ENCODE results near the gene CDC45. TPM values are rescaled to one million over a fixed set of nuclear protein-coding genes. Genes with fewer than 3 reads are reported as not detected.
"Not testable (repeated sequence)": the region's sequence is repeated elsewhere in the genome, so short reads cannot be mapped to it uniquely, and the experiment has no call there.

CDC45 gene
- total RNA-seq, 4 donors from 2014 or later, result 3.4 to 16.7 (median 9.1) TPM

DNA sequence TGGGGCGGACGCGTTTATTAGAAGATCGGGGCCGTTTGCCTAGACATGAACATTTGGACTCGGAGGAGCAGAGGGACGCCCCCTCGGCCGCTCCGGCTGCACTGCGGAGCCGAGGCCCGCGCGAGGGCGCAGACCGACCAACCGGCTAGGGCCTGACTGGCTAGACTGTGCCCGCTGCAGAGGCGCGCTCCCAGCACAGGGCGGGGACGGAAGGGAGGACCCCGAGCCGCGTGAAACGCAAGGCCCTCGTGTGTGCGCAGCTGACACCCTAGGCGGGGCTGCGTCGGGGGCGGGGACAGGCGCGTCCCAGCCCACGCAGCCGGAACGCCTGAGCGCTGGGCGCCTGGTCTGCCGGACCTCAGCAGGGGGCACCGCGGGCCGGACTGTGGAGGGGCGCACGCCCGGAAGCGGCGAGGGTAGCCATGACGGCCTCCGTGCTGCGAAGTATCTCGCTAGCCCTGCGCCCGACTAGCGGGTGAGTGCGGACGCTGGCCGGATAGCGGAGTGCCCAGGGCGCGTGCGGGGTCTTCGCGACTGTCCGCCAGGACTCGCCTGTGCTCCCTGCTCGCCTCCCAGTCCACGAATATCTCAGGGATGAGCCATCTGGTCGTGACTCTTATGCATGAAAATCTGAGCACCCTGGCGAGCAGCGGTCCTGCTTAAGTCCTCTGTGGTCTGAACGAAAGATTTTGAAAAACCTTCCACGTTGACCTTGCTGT is 47.4 kb upstream of the CDC45 start, which contains the start of gene MRPL40:
Gene MRPL40, plus strand, starts transcription at position 413 of the 719 bp plus-strand sequence. Its CDS starts 10 bp downstream, at position 423.
- H3K27me3 ChIP-seq, result no peaks in the 10 kb centered on the region
- H3K4me1 ChIP-seq, result peaks cover 4 to 49% (median 19%) of the 10 kb centered on the region in 3 donors
- 0% methylated on average over 11 to 27 of the region's 74 CpGs for WGBS, 2 donors
- peak; percentile 75 for DNase-seq
- peak within 1 kb of the TSS; percentile 66 to 90 (median 84) for H3K4me3 ChIP-seq
- peaks cover 0 to 36% (median 4%) of the 10 kb centered on the region in 3 donors for H3K36me3 ChIP-seq
- peak within 1 kb of the TSS; percentile 96 to 99 (median 98) for H3K27ac ChIP-seq
- TF ChIP-seq POLR2A (IDR thresholded peaks at IDR 0.05), result peak in 3 of 4 donors; percentile 43 to 90 (median 85)
- TF ChIP-seq, protein P1, sequence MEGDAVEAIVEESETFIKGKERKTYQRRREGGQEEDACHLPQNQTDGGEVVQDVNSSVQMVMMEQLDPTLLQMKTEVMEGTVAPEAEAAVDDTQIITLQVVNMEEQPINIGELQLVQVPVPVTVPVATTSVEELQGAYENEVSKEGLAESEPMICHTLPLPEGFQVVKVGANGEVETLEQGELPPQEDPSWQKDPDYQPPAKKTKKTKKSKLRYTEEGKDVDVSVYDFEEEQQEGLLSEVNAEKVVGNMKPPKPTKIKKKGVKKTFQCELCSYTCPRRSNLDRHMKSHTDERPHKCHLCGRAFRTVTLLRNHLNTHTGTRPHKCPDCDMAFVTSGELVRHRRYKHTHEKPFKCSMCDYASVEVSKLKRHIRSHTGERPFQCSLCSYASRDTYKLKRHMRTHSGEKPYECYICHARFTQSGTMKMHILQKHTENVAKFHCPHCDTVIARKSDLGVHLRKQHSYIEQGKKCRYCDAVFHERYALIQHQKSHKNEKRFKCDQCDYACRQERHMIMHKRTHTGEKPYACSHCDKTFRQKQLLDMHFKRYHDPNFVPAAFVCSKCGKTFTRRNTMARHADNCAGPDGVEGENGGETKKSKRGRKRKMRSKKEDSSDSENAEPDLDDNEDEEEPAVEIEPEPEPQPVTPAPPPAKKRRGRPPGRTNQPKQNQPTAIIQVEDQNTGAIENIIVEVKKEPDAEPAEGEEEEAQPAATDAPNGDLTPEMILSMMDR (IDR thresholded peaks at IDR 0.05), result peak in 2 of 6 experiments; percentile 11 to 12
- H3K9me3 ChIP-seq, result no peaks in the 10 kb centered on the region
- intact Hi-C loops (cut with DNase I), result no loop called here

DNA sequence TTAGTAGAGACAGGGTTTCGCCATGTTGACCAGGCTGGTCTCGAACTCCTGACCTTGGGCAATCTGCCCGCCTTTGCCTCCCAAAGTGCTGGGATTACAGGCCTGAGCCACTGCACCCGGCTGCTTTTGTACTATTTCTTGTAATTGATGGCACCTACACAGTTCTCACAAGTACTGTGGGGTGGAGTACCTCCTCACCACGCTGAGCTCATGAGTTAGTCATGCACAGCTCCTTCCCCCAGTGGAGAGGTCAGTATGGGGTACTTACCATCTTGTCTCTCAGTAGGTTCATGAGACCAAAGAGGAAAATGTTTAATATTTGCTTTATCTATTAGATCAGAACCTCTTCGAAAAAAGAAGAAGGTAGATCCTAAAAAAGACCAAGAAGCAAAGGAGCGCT is 45.3 kb upstream of the CDC45 start:
- no peak for TF ChIP-seq POLR2A (IDR thresholded peaks at IDR 0.05)
- TF ChIP-seq, protein P1 (IDR thresholded peaks at IDR 0.05), result no peak
- WGBS, 2 donors, result 88% methylated on average over 6 to 7 of the region's 7 CpGs
- H3K27me3 ChIP-seq, result no peaks in the 10 kb centered on the region
- H3K27ac ChIP-seq, result no peak overlapping the region
- peaks cover 0 to 50% (median 4%) of the 10 kb centered on the region in 3 donors for H3K36me3 ChIP-seq
- H3K4me1 ChIP-seq, result peaks cover 4 to 46% (median 23%) of the 10 kb centered on the region in 3 donors
- intact Hi-C loops (cut with DNase I), result no loop called here
- DNase-seq, result no peak
- H3K9me3 ChIP-seq, result no peaks in the 10 kb centered on the region
- H3K4me3 ChIP-seq, result no peak overlapping the region

DNA sequence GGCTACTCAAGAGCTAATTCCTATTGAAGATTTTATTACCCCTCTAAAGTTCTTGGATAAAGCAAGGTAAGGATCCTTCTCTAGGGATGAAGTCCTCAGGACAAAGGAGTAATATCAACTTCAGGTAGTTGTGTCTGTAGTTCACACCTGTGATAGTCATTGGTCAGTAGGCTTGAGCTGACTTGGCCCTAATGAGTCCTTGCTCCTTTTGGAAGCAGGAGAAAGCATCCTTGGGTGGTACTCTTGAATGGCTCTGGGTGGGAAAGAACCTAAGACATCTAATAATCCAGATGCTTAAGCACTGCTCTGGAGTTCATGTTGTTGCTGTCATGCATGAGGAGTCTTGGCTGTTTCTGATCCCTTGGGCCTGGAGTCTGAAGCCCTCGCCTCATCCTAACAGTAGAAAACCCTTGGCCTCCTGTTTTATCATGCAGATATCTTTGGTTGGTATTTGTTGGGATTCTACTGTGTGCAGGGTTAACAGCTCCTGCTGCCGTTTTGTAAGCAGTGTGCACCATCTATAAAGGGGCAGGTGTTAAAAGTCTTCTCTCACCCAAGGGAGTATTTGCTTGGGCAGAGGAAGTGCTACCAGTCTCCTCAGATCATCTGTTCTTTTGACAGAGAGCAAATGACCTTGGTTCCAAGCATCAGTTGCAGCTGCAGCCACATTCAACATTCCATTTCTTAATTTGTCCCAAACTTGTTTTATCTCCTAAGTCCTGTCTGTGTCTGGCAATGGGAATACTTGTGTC is 44.7 kb upstream of the CDC45 start:
- Histone ChIP-seq H3K4me1 (peaks cover 3 to 40% (median 19%) of the 10 kb centered on the region in 3 donors), H3K27ac (no peak overlapping the region), H3K9me3 (no peaks in the 10 kb centered on the region), H3K27me3 (no peaks in the 10 kb centered on the region), H3K4me3 (no peak overlapping the region), H3K36me3 (peaks cover 0 to 50% (median 4%) of the 10 kb centered on the region in 3 donors)
- no peak for DNase-seq
- no peak for TF ChIP-seq POLR2A (IDR thresholded peaks at IDR 0.05)
- TF ChIP-seq, protein P1 (IDR thresholded peaks at IDR 0.05), result no peak
- 70 to 94% methylated on average over 2 of the region's 2 CpGs for WGBS, 2 donors
- intact Hi-C loops (cut with DNase I), result no loop called here

DNA sequence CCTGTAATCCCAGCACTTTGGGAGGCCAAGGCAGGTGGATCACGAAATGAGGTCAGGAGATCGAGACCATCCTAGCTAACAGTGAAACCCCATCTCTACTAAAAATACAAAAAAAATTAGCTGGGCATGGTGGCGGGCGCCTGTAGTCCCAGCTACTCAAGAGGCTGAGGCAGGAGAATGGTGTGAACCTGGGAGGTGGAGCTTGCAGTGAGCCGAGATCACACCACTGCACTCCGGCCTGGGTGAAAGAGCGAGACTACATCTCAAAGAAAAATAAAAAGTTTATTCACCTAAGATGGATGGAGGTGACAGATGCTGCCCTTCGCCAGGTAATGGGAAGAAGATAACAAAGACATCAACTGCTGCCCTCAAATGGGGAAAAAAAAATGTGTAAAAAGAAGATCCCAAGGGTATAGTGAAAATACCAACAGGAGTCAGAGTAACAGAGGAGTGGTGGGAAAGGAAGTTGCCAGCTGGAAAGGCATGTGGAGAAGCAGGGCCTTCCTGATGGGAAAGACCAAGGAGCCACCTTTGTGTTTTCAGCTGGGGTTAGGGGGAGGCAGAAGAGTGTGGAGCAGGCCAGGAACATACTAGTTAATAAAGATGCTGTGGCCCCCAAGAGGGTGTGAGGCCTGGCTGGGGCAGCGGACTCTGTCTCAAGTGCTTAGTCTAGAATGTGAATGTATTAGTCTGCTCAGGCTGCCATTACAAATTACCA is 43.1 kb upstream of the CDC45 start:
- H3K4me3 ChIP-seq; H3K27me3 ChIP-seq; H3K27ac ChIP-seq; H3K9me3 ChIP-seq; intact Hi-C loops (cut with DNase I); DNase-seq: not testable (repeated sequence)
- H3K4me1 ChIP-seq, result peaks cover 0 to 30% (median 9%) of the 10 kb centered on the region in 3 donors
- WGBS, 2 donors, result 88 to 89% methylated on average over 8 to 9 of the region's 9 CpGs
- H3K36me3 ChIP-seq, result peaks cover 0 to 65% (median 4%) of the 10 kb centered on the region in 3 donors

DNA sequence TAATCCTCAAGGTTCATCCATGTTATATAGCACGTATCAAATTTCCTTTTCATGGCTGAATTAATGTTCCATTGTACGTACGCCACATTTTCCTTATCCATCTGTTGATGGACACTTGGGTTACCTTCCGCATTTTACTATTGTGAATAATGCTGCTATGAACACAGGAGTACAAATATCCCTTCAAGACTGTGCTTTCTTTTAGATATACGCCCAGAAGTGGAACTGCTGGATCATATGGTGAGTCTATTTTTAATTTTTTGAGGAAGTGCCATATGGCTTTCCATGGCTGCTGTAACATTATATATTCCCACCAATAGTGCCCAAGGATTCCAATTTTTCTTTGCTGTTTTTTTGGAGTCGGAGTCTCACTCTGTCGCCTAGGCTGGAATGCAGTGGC is 41.4 kb upstream of the CDC45 start:
- no peak for DNase-seq
- TF ChIP-seq, protein P1 (IDR thresholded peaks at IDR 0.05), result no peak
- no peak for TF ChIP-seq POLR2A (IDR thresholded peaks at IDR 0.05)
- no peak overlapping the region for H3K4me3 ChIP-seq
- no peaks in the 10 kb centered on the region for H3K27me3 ChIP-seq
- H3K27ac ChIP-seq, result peak overlapping the region in 2 of 4 donors; percentile 17 to 25
- H3K9me3 ChIP-seq, result no peaks in the 10 kb centered on the region
- intact Hi-C loops (cut with DNase I), result no loop called here
- 60 to 74% methylated on average over 7 of the region's 7 CpGs for WGBS, 2 donors
- peaks cover 0 to 82% (median 4%) of the 10 kb centered on the region in 3 donors for H3K36me3 ChIP-seq
- H3K4me1 ChIP-seq, result peaks cover 0 to 23% (median 6%) of the 10 kb centered on the region in 3 donors
